ENCODE results near the gene COX17. TPM values are rescaled to one million over a fixed set of nuclear protein-coding genes. Genes with fewer than 3 reads are reported as not detected.

The COX17 gene
- total and polyA plus RNA-seq, 2 of the 13 experiments (the other 11 are each of a cell fraction or from before 2014, with no cell fraction given): 41.4 to 51.0 TPM

GRCh38 chr3:119716998-119717397, 39.8 kb upstream of the COX17 start (continued):
- TF ChIP-seq E2F5 (CRISPR knock-in tag; conservative IDR thresholded peaks at IDR 0.05) (no peak), KIAA2018 (CRISPR knock-in tag; IDR thresholded peaks at IDR 0.05; ENCODE audit: borderline replicate concordance) (no peak), HMGXB3 (CRISPR knock-in tag; IDR thresholded peaks at IDR 0.05; ENCODE audit: borderline replicate concordance) (0 out of 2 replicates have a peak, but pooled peaks have one; percentile 43), ZNF704 (CRISPR knock-in tag; IDR thresholded peaks at IDR 0.05; ENCODE audit: borderline replicate concordance) (no peak), ZNF143 (CRISPR knock-in tag; IDR thresholded peaks at IDR 0.05) (no peak), SAFB2 (CRISPR knock-in tag; IDR thresholded peaks at IDR 0.05; ENCODE audit: borderline replicate concordance, low read depth) (no peak), ZSCAN25 (CRISPR knock-in tag; IDR thresholded peaks at IDR 0.05) (no peak), FOXP1 (IDR thresholded peaks at IDR 0.05) (no peak), FOXP1 (CRISPR knock-in tag; IDR thresholded peaks at IDR 0.05) (peak; percentile 48), MAFG (CRISPR knock-in tag; IDR thresholded peaks at IDR 0.05) (no peak), ZNF678 (CRISPR knock-in tag; IDR thresholded peaks at IDR 0.05) (no peak), KAT7 (CRISPR knock-in tag; IDR thresholded peaks at IDR 0.05; ENCODE audit: borderline replicate concordance) (no peak), NR2F1 (CRISPR knock-in tag; IDR thresholded peaks at IDR 0.05) (no peak), SAP130 (CRISPR knock-in tag; IDR thresholded peaks at IDR 0.05; ENCODE audit: low read depth) (peak; percentile 14; the same call in 1 of the 2 replicates), MXI1 (IDR thresholded peaks at IDR 0.05; ENCODE audit: borderline replicate concordance, low read depth, low read length) (no peak), BCL6 (CRISPR knock-in tag; IDR thresholded peaks at IDR 0.05) (peak; percentile 43; the same call in 1 of the 2 replicates), CEBPG (CRISPR knock-in tag; IDR thresholded peaks at IDR 0.05) (no peak)
